ENCODE results near the gene PRKAG2. TPM values are rescaled to one million over a fixed set of nuclear protein-coding genes. Genes with fewer than 3 reads are reported as not detected.

PRKAG2 gene
- total and polyA plus RNA-seq, 2 of the 8 experiments (the other 6 are each of a cell fraction or from before 2014, with no cell fraction given), result 7.5 to 18.1 TPM

DNA sequence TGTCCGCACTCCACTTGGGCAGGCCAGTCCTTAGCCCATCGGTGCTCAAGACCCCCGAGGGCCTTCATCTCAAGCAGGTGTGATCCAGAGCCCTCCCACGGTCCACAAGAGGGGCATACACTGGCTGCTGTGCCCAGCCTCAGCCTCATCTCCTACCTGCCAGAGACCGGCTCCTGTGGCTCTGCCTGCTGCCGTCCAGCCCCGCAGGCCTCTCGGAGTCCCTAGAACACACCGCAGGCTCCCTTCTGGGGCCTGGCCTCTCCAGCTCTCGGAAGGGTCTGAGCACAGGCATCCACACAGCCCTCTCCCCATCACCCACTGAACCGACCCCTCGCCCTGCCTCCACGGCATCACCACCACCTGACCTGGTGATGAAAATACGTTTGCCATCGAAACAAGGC, 147.4 kb downstream of the PRKAG2 start (continued):
- TF ChIP-seq, protein P1, sequence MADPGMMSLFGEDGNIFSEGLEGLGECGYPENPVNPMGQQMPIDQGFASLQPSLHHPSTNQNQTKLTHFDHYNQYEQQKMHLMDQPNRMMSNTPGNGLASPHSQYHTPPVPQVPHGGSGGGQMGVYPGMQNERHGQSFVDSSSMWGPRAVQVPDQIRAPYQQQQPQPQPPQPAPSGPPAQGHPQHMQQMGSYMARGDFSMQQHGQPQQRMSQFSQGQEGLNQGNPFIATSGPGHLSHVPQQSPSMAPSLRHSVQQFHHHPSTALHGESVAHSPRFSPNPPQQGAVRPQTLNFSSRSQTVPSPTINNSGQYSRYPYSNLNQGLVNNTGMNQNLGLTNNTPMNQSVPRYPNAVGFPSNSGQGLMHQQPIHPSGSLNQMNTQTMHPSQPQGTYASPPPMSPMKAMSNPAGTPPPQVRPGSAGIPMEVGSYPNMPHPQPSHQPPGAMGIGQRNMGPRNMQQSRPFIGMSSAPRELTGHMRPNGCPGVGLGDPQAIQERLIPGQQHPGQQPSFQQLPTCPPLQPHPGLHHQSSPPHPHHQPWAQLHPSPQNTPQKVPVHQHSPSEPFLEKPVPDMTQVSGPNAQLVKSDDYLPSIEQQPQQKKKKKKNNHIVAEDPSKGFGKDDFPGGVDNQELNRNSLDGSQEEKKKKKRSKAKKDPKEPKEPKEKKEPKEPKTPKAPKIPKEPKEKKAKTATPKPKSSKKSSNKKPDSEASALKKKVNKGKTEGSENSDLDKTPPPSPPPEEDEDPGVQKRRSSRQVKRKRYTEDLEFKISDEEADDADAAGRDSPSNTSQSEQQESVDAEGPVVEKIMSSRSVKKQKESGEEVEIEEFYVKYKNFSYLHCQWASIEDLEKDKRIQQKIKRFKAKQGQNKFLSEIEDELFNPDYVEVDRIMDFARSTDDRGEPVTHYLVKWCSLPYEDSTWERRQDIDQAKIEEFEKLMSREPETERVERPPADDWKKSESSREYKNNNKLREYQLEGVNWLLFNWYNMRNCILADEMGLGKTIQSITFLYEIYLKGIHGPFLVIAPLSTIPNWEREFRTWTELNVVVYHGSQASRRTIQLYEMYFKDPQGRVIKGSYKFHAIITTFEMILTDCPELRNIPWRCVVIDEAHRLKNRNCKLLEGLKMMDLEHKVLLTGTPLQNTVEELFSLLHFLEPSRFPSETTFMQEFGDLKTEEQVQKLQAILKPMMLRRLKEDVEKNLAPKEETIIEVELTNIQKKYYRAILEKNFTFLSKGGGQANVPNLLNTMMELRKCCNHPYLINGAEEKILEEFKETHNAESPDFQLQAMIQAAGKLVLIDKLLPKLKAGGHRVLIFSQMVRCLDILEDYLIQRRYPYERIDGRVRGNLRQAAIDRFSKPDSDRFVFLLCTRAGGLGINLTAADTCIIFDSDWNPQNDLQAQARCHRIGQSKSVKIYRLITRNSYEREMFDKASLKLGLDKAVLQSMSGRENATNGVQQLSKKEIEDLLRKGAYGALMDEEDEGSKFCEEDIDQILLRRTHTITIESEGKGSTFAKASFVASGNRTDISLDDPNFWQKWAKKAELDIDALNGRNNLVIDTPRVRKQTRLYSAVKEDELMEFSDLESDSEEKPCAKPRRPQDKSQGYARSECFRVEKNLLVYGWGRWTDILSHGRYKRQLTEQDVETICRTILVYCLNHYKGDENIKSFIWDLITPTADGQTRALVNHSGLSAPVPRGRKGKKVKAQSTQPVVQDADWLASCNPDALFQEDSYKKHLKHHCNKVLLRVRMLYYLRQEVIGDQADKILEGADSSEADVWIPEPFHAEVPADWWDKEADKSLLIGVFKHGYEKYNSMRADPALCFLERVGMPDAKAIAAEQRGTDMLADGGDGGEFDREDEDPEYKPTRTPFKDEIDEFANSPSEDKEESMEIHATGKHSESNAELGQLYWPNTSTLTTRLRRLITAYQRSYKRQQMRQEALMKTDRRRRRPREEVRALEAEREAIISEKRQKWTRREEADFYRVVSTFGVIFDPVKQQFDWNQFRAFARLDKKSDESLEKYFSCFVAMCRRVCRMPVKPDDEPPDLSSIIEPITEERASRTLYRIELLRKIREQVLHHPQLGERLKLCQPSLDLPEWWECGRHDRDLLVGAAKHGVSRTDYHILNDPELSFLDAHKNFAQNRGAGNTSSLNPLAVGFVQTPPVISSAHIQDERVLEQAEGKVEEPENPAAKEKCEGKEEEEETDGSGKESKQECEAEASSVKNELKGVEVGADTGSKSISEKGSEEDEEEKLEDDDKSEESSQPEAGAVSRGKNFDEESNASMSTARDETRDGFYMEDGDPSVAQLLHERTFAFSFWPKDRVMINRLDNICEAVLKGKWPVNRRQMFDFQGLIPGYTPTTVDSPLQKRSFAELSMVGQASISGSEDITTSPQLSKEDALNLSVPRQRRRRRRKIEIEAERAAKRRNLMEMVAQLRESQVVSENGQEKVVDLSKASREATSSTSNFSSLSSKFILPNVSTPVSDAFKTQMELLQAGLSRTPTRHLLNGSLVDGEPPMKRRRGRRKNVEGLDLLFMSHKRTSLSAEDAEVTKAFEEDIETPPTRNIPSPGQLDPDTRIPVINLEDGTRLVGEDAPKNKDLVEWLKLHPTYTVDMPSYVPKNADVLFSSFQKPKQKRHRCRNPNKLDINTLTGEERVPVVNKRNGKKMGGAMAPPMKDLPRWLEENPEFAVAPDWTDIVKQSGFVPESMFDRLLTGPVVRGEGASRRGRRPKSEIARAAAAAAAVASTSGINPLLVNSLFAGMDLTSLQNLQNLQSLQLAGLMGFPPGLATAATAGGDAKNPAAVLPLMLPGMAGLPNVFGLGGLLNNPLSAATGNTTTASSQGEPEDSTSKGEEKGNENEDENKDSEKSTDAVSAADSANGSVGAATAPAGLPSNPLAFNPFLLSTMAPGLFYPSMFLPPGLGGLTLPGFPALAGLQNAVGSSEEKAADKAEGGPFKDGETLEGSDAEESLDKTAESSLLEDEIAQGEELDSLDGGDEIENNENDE (IDR thresholded peaks at IDR 0.05; ENCODE audit: insufficient replicate concordance, low read length), result no peak
- TF ChIP-seq TCF12 (IDR thresholded peaks at IDR 0.05; ENCODE audit: low read depth, low read length), result no peak
- TF ChIP-seq JUN (IDR thresholded peaks at IDR 0.05; ENCODE audit: low read depth, low read length), result no peak
- TF ChIP-seq GABPA (IDR thresholded peaks at IDR 0.05; ENCODE audit: borderline replicate concordance, insufficient read depth, low read length), result no peak
- TF ChIP-seq PHF8 (conservative IDR thresholded peaks at IDR 0.05; ENCODE audit: low read depth, low read length), result no peak
- TF ChIP-seq ATF2 (IDR thresholded peaks at IDR 0.05; ENCODE audit: low read length), result no peak
- no peak for TF ChIP-seq ASH2L (IDR thresholded peaks at IDR 0.05; ENCODE audit: low read length)
- TF ChIP-seq RFX5 (IDR thresholded peaks at IDR 0.05; ENCODE audit: borderline replicate concordance, low read depth, low read length), result no peak
- no peak for TF ChIP-seq CREB1 (IDR thresholded peaks at IDR 0.05)

All from H1 (cell line).